SU-DHL-6 (cell line): ENCODE results near the gene ARHGEF28.

Experiments used
- H2AFZ ChIP-seq: fragments of 200-600 bp; sonication (generic); 2 replicates; pipeline ENCODE4 v1.6.1; 2014; ENCODE audit warnings: low read depth, mild to moderate bottlenecking, moderate library complexity, mixed read lengths, antibody characterized with exemption, low read length; ENCODE audit not compliant: severe bottlenecking
- H3F3A ChIP-seq: fragments of 200-600 bp; shearing (Covaris generic); 2 replicates; pipeline ENCODE4 v1.6.0; 2016; ENCODE audit warnings: antibody characterized with exemption, mild to moderate bottlenecking; ENCODE audit not compliant: insufficient read depth
- H3K27ac ChIP-seq: fragments of 200-600 bp; sonication (generic); 2 replicates; pipeline ENCODE4 v1.5.1; 2016; ENCODE audit warnings: low read depth, mild to moderate bottlenecking, low read length, moderate library complexity, mixed read lengths
- H3K27me3 ChIP-seq: fragments of 200-600 bp; sonication (generic), shearing (Covaris generic); 2 replicates; pipeline ENCODE4 v1.6.0; 2014; ENCODE audit warnings: mild to moderate bottlenecking, low read length
- H3K36me3 ChIP-seq: fragments of 200-600 bp; sonication (generic); 2 replicates; pipeline ENCODE4 v1.6.1; 2014; ENCODE audit warnings: mild to moderate bottlenecking, low read length, mixed read lengths
- H3K4me2 ChIP-seq: fragments of 300-600, 200-600 bp; shearing (Covaris generic), sonication (generic); 2 replicates; pipeline ENCODE4 v1.6.0; 2014; ENCODE audit warnings: low read length, low read depth, mild to moderate bottlenecking; ENCODE audit not compliant: poor library complexity, severe bottlenecking
- H3K4me3 ChIP-seq: fragments of 200-600 bp; sonication (generic); 2 replicates; pipeline ENCODE4 v1.5.1; 2014; ENCODE audit warnings: antibody characterized with exemption, low read length, mild to moderate bottlenecking, mixed read lengths; ENCODE audit not compliant: insufficient read depth, poor library complexity, severe bottlenecking
- H3K79me2 ChIP-seq: fragments of 200-600 bp; sonication (generic); 2 replicates; pipeline ENCODE4 v1.6.1; 2014; ENCODE audit warnings: mild to moderate bottlenecking, low read length, moderate library complexity; ENCODE audit not compliant: insufficient read depth
- H3K9ac ChIP-seq: fragments of 200-600 bp; sonication (generic); 2 replicates; pipeline ENCODE4 v1.7.0; 2014; ENCODE audit warnings: mild to moderate bottlenecking, low read length
- H3K9me2 ChIP-seq: fragments of 200-600 bp; sonication (generic); replicated peaks from 2 replicates; pipeline ENCODE4 v1.6.1; 2014; ENCODE audit warnings: low read length; ENCODE audit not compliant: insufficient read depth
- H3K9me3 ChIP-seq: fragments of 200-600 bp; sonication (generic); 2 replicates; pipeline ENCODE4 v1.6.1; 2014; ENCODE audit warnings: low read length, mixed read lengths; ENCODE audit not compliant: insufficient read depth
- H4K20me1 ChIP-seq: fragments of 200-600 bp; sonication (generic); 2 replicates; pipeline ENCODE4 v1.6.1; 2014; ENCODE audit warnings: low read depth, mild to moderate bottlenecking, antibody characterized with exemption, low read length, moderate library complexity, mixed read lengths
- EZH2phosphoT487 ChIP-seq: fragments of 200-600 bp; sonication (generic), shearing (Covaris generic); conservative IDR thresholded peaks from 2 replicates; pipeline ENCODE4 v1.6.1; 2018; ENCODE audit warnings: mild to moderate bottlenecking, antibody characterized with exemption, low read length, moderate library complexity, mixed read lengths
- TF ChIP-seq, protein P1 (sequence below): fragments of 200-600 bp; sonication (generic); IDR thresholded peaks from one replicate; pipeline ENCODE4 v1.5.1; 2017; ENCODE audit warnings: antibody characterized with exemption, mild to moderate bottlenecking, low read length, moderate library complexity; ENCODE audit not compliant: insufficient read depth, poor library complexity, severe bottlenecking

Gene ARHGEF28

DNA sequence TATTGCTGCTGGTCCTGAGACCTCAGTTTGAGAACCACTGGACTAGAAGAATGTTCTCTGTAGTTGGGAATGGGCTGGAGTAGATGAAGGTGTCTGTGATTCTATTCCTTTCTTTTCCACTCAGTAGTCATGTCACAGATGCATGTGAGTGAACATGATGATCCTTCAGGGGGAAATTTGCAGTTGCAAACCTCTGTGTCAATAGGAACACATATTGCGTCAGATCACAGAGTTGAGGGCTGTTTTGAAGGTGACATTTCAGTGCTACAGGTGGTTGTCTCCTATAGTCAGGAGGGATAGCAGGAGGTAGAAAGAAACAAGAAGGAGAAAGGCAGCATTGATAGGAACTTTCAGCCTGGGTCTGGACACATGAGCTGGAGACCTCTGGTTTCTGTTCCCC, 239.3 kb downstream of the ARHGEF28 start:
- no peaks in the 10 kb centered on the region for H3K27me3 ChIP-seq
- no peaks in the 10 kb centered on the region for H4K20me1 ChIP-seq
- no peaks in the 10 kb centered on the region for H3K9me3 ChIP-seq
- H3K9me2 ChIP-seq: no peaks in the 10 kb centered on the region
- H3K4me3 ChIP-seq: no peak overlapping the region
- no peak overlapping the region for H3K9ac ChIP-seq
- no peaks in the 10 kb centered on the region for H3K79me2 ChIP-seq
- no peaks in the 10 kb centered on the region for H3F3A ChIP-seq
- no peak overlapping the region for H3K4me2 ChIP-seq
- TF ChIP-seq, protein P1, sequence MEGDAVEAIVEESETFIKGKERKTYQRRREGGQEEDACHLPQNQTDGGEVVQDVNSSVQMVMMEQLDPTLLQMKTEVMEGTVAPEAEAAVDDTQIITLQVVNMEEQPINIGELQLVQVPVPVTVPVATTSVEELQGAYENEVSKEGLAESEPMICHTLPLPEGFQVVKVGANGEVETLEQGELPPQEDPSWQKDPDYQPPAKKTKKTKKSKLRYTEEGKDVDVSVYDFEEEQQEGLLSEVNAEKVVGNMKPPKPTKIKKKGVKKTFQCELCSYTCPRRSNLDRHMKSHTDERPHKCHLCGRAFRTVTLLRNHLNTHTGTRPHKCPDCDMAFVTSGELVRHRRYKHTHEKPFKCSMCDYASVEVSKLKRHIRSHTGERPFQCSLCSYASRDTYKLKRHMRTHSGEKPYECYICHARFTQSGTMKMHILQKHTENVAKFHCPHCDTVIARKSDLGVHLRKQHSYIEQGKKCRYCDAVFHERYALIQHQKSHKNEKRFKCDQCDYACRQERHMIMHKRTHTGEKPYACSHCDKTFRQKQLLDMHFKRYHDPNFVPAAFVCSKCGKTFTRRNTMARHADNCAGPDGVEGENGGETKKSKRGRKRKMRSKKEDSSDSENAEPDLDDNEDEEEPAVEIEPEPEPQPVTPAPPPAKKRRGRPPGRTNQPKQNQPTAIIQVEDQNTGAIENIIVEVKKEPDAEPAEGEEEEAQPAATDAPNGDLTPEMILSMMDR: no peak
- no peak for TF ChIP-seq EZH2phosphoT487
- no peak overlapping the region for H3K27ac ChIP-seq
- no peak overlapping the region for H2AFZ ChIP-seq
- H3K36me3 ChIP-seq: no peaks in the 10 kb centered on the region

DNA sequence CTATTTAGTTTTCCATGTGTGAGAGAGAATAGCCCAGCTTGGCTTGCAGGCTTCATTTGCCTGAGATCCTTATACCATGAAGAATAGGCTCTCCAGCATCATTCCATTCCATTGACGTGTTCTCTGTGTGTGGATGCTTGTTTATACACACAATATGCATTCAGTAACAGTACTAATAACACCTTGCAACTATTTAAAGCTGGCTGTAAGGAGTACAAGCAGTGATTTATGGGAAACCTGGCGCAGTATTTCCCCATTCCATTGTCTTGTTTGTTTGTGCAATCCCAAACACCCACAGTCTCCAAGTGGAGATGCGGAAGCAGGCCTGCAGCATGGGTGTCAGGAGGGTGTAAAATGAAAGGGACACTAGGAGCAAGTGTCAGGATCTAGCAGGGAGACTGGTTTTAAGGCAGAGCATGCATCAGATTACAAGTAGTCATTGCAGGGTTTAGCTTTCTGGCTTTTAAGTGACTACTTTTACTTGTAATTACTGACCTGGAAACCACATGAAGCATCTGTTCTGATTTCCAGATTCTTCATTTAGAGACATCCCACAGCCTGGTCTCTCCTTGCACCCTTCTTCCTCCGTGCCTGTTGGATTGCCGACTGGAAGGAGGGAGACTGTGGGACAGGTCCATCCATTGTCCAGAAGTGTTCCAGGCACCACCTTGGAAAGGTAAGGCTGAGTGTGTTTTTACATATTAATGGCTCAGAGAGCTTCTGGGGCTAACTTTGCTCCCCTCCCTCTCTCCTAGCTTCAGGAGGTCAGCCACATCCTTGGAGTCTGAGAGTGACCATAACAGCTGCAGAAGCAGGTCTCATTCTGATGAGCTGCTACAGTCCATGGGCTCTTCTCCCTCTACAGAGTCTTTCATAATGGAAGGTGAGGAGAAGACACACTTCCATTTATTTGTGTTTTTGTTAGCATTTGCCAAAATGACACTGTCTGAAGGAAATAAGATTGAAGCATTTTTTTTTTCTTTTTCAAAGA, 241.6 kb downstream of the ARHGEF28 start:
- H3K36me3 ChIP-seq: no peaks in the 10 kb centered on the region
- no peaks in the 10 kb centered on the region for H4K20me1 ChIP-seq
- no peak overlapping the region for H3K4me2 ChIP-seq
- H3K9me3 ChIP-seq: no peaks in the 10 kb centered on the region
- H3K4me3 ChIP-seq: no peak overlapping the region
- H3K9me2 ChIP-seq: no peaks in the 10 kb centered on the region
- no peak overlapping the region for H2AFZ ChIP-seq
- H3K9ac ChIP-seq: no peak overlapping the region
- TF ChIP-seq, protein P1: no peak
- TF ChIP-seq EZH2phosphoT487: no peak
- H3K79me2 ChIP-seq: no peaks in the 10 kb centered on the region
- H3K27ac ChIP-seq: no peak overlapping the region
- no peaks in the 10 kb centered on the region for H3K27me3 ChIP-seq
- no peaks in the 10 kb centered on the region for H3F3A ChIP-seq

DNA sequence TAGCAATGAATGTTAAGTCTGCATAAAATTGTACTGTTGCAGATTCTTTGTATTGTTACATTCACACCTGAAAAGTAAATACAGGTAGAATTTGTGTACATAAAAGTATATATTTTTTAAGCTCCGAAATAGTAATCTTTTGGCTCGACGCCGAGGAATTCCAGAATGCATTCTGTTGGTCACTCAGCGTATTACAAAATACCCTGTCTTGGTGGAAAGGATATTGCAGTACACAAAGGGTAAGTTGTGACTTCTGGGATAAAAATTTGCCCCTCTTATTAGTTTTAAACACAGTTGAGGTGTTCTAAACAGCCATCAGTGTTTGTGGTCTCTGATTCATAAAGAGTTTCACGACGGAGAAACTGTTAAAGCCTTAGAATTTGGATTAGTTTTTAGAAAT, 257.6 kb downstream of the ARHGEF28 start:
- H3K9ac ChIP-seq: no peak overlapping the region
- no peaks in the 10 kb centered on the region for H3K9me2 ChIP-seq
- no peak overlapping the region for H3K4me3 ChIP-seq
- no peak overlapping the region for H2AFZ ChIP-seq
- H3K27ac ChIP-seq: no peak overlapping the region
- no peak for TF ChIP-seq EZH2phosphoT487
- TF ChIP-seq, protein P1: no peak
- no peaks in the 10 kb centered on the region for H3K9me3 ChIP-seq
- H4K20me1 ChIP-seq: no peaks in the 10 kb centered on the region
- no peaks in the 10 kb centered on the region for H3K36me3 ChIP-seq
- no peaks in the 10 kb centered on the region for H3K27me3 ChIP-seq
- H3K4me2 ChIP-seq: no peak overlapping the region
- no peaks in the 10 kb centered on the region for H3F3A ChIP-seq
- no peaks in the 10 kb centered on the region for H3K79me2 ChIP-seq
